Parathyroid adenoma (tissue), 2 donors: ENCODE measurements around the gene DPYSL3.

Experiments used
- H2AFZ ChIP-seq: fragments of 300-600 bp; sonication (generic); one replicate; pipeline ENCODE4 v1.7.0; 2017; ENCODE audit warnings: antibody characterized with exemption, mild to moderate bottlenecking
- H3K27ac ChIP-seq: fragments of 300-600 bp; sonication (generic); one replicate; pipeline ENCODE4 v1.7.0; 2017
- H3K27me3 ChIP-seq: fragments of 300-600 bp; sonication (generic); one replicate; pipeline ENCODE4 v1.7.0; 2017; ENCODE audit warnings: low read length; ENCODE audit not compliant: control insufficient read depth, insufficient read depth
- H3K36me3 ChIP-seq: fragments of 300-600 bp; sonication (generic); one replicate; pipeline ENCODE4 v1.7.0; 2017; ENCODE audit warnings: low read length; ENCODE audit not compliant: control insufficient read depth, insufficient read depth
- H3K4me1 ChIP-seq: fragments of 300-600 bp; sonication (generic); one replicate; pipeline ENCODE4 v1.7.0; 2017; ENCODE audit warnings: control low read depth
- H3K4me2 ChIP-seq: fragments of 300-600 bp; sonication (generic); one replicate; pipeline ENCODE4 v1.7.0; 2017; ENCODE audit warnings: low read length
- H3K4me3 ChIP-seq: fragments of 300-600 bp; sonication (generic); one replicate; pipeline ENCODE4 v1.7.0; 2017; ENCODE audit warnings: low read depth, low read length
- H3K79me2 ChIP-seq: fragments of 300-600 bp; sonication (generic); one replicate; pipeline ENCODE4 v1.7.0; 2017; ENCODE audit warnings: control low read depth
- H3K9ac ChIP-seq: fragments of 300-600 bp; sonication (generic); one replicate; pipeline ENCODE4 v1.7.0; 2017; ENCODE audit warnings: mild to moderate bottlenecking
- H3K9me3 ChIP-seq: fragments of 300-600 bp; sonication (generic); one replicate; pipeline ENCODE4 v1.7.0; 2017; ENCODE audit warnings: low read length; ENCODE audit not compliant: control insufficient read depth
- TF ChIP-seq, protein P1 (sequence below): fragments of 300-600 bp; sonication (generic); IDR thresholded peaks from one replicate; pipeline ENCODE4 v1.7.0; 2017; ENCODE audit warnings: antibody characterized with exemption, mild to moderate bottlenecking
- donor health status: primary hyperparathyroidism.

DPYSL3 gene

DNA sequence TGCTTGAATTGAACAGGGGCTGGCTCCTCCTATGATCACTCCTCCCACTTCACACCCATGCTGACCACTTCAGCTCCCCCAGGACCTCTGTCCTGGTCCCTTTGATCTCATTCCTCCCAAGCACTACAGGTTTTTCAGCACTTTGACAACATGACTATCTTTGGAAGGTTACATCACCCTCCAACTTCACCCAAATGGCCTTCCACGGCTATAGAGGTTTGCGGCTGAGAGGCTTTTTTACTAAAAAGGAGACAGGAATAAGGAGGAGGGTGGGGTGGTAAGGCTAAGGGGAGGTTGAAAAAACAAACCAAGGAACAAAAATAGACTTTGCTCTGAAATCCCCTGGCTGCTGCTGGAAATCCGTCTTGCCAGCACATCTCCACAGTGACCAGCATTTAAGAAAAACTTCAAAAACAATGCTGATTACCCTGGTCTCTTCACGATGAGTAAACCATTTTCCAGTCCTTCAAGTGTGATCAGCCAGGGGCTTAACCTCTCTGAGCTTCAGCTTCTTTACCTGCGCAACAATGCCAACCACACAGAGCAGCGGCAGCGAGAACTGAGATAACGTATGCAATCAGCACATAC is 102.7 kb downstream of the DPYSL3 start:
- no peaks in the 10 kb centered on the region for H3K36me3 ChIP-seq
- H3K9me3 ChIP-seq = no peaks in the 10 kb centered on the region
- H3K4me2 ChIP-seq = no peak overlapping the region
- no peaks in the 10 kb centered on the region for H3K27me3 ChIP-seq
- no peaks in the 10 kb centered on the region for H3K79me2 ChIP-seq
- no peak overlapping the region for H3K27ac ChIP-seq
- no peak overlapping the region for H3K4me3 ChIP-seq
- TF ChIP-seq, protein P1, sequence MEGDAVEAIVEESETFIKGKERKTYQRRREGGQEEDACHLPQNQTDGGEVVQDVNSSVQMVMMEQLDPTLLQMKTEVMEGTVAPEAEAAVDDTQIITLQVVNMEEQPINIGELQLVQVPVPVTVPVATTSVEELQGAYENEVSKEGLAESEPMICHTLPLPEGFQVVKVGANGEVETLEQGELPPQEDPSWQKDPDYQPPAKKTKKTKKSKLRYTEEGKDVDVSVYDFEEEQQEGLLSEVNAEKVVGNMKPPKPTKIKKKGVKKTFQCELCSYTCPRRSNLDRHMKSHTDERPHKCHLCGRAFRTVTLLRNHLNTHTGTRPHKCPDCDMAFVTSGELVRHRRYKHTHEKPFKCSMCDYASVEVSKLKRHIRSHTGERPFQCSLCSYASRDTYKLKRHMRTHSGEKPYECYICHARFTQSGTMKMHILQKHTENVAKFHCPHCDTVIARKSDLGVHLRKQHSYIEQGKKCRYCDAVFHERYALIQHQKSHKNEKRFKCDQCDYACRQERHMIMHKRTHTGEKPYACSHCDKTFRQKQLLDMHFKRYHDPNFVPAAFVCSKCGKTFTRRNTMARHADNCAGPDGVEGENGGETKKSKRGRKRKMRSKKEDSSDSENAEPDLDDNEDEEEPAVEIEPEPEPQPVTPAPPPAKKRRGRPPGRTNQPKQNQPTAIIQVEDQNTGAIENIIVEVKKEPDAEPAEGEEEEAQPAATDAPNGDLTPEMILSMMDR = no peak
- no peak overlapping the region for H3K9ac ChIP-seq
- H3K4me1 ChIP-seq = no peaks in the 10 kb centered on the region
- H2AFZ ChIP-seq = no peak overlapping the region

GRCh38 chr5:147406636-147407035 is 103.2 kb downstream of the DPYSL3 start:
- H3K9me3 ChIP-seq = no peaks in the 10 kb centered on the region
- no peak overlapping the region for H2AFZ ChIP-seq
- H3K4me3 ChIP-seq = no peak overlapping the region
- TF ChIP-seq, protein P1 = no peak
- H3K79me2 ChIP-seq = no peaks in the 10 kb centered on the region
- no peaks in the 10 kb centered on the region for H3K27me3 ChIP-seq
- no peak overlapping the region for H3K4me2 ChIP-seq
- no peak overlapping the region for H3K27ac ChIP-seq
- H3K36me3 ChIP-seq = no peaks in the 10 kb centered on the region
- no peak overlapping the region for H3K9ac ChIP-seq
- H3K4me1 ChIP-seq = no peaks in the 10 kb centered on the region

DNA sequence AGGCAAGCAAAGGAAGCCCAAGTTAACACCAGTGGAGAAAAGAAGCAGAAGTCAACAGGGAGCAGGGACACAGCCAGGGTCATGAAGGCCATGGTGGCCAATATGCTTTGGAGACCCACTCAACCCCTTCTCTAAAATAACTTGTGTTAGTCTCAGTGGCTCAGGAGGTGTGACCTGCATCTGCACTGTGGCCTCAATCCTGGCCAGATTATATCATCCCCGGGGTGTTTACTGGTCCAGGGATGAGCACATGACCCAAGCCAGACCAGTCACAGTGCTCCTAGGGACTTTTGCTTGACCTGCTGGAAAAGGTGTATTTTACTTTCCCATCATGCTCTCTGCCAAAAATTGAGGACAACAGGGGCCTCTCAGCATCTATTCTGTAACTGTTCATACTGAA is 105.2 kb downstream of the DPYSL3 start:
- Histone ChIP-seq H3K4me3 (no peak overlapping the region), H3K4me2 (no peak overlapping the region), H2AFZ (no peak overlapping the region), H3K27me3 (no peaks in the 10 kb centered on the region), H3K4me1 (no peaks in the 10 kb centered on the region), H3K79me2 (no peaks in the 10 kb centered on the region), H3K36me3 (no peaks in the 10 kb centered on the region), H3K9ac (no peak overlapping the region), H3K27ac (no peak overlapping the region), H3K9me3 (no peaks in the 10 kb centered on the region)
- TF ChIP-seq, protein P1 = no peak

- Histone ChIP-seq H3K36me3 (no peaks in the 10 kb centered on the region), H3K27ac (no peak overlapping the region), H3K9ac (no peak overlapping the region)
These were observed 105.9 kb downstream of the DPYSL3 start for GRCh38 chr5:147403651-147404640.

More at GRCh38 chr5:147403651-147404640, 105.9 kb downstream of the DPYSL3 start:
- Histone ChIP-seq H3K4me1 (no peaks in the 10 kb centered on the region), H3K4me3 (no peak overlapping the region), H2AFZ (no peak overlapping the region), H3K79me2 (no peaks in the 10 kb centered on the region), H3K9me3 (no peaks in the 10 kb centered on the region), H3K27me3 (no peaks in the 10 kb centered on the region), H3K4me2 (no peak overlapping the region)
- TF ChIP-seq, protein P1 = no peak
